ENCODE results near the gene EXOC3L2.

DNA sequence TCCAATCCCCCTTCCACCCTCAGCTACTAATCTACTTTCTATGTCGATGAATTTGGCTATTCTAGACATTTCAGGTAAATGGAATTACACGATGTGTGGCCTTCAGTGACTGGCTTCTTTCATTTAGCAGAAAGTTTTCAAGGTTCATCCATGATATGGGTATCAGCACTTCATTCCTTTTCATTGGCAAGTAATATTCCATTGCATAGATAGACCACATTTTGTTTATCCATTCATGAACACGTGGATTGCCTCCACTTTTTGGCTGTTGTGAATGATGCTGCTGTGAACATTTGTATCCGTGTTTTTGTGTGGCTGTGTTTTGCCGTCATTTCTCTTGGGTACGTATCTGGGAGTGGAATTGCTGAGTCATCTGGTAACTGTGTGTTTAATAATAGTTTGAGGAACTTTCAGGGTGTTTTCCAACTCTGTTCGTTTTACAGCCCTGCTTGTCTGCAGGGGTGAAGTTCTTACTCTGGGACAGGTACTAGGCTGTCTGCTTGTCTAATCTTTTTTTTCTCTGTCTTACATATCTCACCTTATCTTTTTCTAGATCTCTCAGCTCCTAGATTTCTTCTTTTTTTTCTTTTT is 38.3 kb upstream of the EXOC3L2 start:
- TF ChIP-seq TAF1 (IDR thresholded peaks at IDR 0.05; ENCODE audit: borderline replicate concordance, low read depth, low read length) (no peak), POLR2AphosphoS5 (IDR thresholded peaks at IDR 0.05; ENCODE audit: low read depth, low read length) (no peak), POLR2A (IDR thresholded peaks at IDR 0.05; ENCODE audit: low read depth, low read length) (no peak)
